ENCODE data around the gene AVEN.

The AVEN gene

DNA sequence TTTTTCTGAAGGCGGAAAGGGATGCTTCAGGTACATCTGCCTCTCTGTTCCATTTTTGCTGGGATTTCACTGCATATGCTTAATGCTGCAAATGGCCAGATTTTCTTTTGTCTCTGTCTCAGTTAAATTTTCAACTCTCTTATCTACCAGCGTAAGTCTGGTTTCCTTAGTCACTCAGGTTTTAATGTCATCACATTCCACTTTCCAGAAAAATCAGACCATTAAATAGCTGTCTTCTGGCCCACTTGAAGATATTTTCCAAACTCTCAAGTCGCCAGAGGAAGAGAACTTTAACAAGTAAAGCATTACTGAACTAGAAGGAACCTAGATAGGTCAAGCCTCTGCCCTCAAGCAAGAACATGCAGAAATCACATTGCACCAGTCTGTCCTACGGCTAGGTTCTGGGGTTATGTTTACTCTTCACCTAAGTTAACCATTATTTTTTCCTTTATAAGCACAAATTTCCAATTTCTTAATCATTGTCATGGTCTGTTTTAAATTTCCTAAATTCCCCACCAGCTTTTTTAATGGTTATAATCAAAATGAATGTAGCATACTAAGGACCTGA lies 26.5 kb downstream of the AVEN start:
- Histone ChIP-seq H3K4ac (ENCODE audit: low read depth, low read length) (no peak overlapping the region), H4K5ac (ENCODE audit: low read length) (no peak overlapping the region), H3K27me3 (ENCODE audit: insufficient read depth, low read length, poor library complexity) (no peaks in the 10 kb centered on the region), H3K4me2 (ENCODE audit: low read length) (no peak overlapping the region), H3K9ac (ENCODE audit: low read length) (no peak overlapping the region), H3K23ac (ENCODE audit: low read length) (no peak overlapping the region), H3K18ac (ENCODE audit: low read length) (no peak overlapping the region), H2BK5ac (ENCODE audit: low read length) (no peak overlapping the region), H3K79me2 (ENCODE audit: control insufficient read depth, insufficient read depth, low read length) (no peaks in the 10 kb centered on the region), H3K36me3 (ENCODE audit: control insufficient read depth, insufficient read depth, low read length) (no peaks in the 10 kb centered on the region), H2BK120ac (ENCODE audit: low read depth, low read length) (no peak overlapping the region), H3K56ac (ENCODE audit: low read length) (no peak overlapping the region), H3K4me3 (ENCODE audit: low read length) (no peak overlapping the region), H2AK5ac (ENCODE audit: low read length) (no peak overlapping the region), H3K27ac (ENCODE audit: low read depth, low read length) (no peak overlapping the region), H4K8ac (ENCODE audit: low read depth, low read length) (no peak overlapping the region), H2BK15ac (replicated peaks; ENCODE audit: low read depth) (no peak overlapping the region), H3K79me1 (ENCODE audit: low read length) (peaks cover 3% of the 10 kb centered on the region), H3K4me1 (ENCODE audit: control insufficient read depth, low read depth, low read length) (no peaks in the 10 kb centered on the region)
- DNase-seq, result no peak
- no CpG with 5 or more reads among the region's 4 CpGs for WGBS (ENCODE audit: extremely low coverage, insufficient coverage, low lambda C conversion rate)

GRCh38 chr15:34011481-34011880 lies 27.5 kb downstream of the AVEN start:
- no peaks in the 10 kb centered on the region for H3K79me2 ChIP-seq (ENCODE audit: control insufficient read depth, insufficient read depth, low read length)
- no peak overlapping the region for H4K8ac ChIP-seq (ENCODE audit: low read depth, low read length)
- H2BK15ac ChIP-seq (replicated peaks; ENCODE audit: low read depth), result no peak overlapping the region
- no CpG with 5 or more reads among the region's 2 CpGs for WGBS (ENCODE audit: extremely low coverage, insufficient coverage, low lambda C conversion rate)
- no peak overlapping the region for H2BK5ac ChIP-seq (ENCODE audit: low read length)
- no peak overlapping the region for H2AK5ac ChIP-seq (ENCODE audit: low read length)
- no peaks in the 10 kb centered on the region for H3K4me1 ChIP-seq (ENCODE audit: control insufficient read depth, low read depth, low read length)
- no peak overlapping the region for H3K18ac ChIP-seq (ENCODE audit: low read length)
- no peak overlapping the region for H2BK120ac ChIP-seq (ENCODE audit: low read depth, low read length)
- H4K5ac ChIP-seq (ENCODE audit: low read length), result no peak overlapping the region
- no peaks in the 10 kb centered on the region for H3K36me3 ChIP-seq (ENCODE audit: control insufficient read depth, insufficient read depth, low read length)
- H3K27me3 ChIP-seq (ENCODE audit: insufficient read depth, low read length, poor library complexity), result no peaks in the 10 kb centered on the region
- DNase-seq, result no peak
- H3K56ac ChIP-seq (ENCODE audit: low read length), result no peak overlapping the region
- H3K27ac ChIP-seq (ENCODE audit: low read depth, low read length), result no peak overlapping the region
- no peak overlapping the region for H3K4ac ChIP-seq (ENCODE audit: low read depth, low read length)
- H3K23ac ChIP-seq (ENCODE audit: low read length), result no peak overlapping the region
- peaks cover 3% of the 10 kb centered on the region for H3K79me1 ChIP-seq (ENCODE audit: low read length)
- H3K4me2 ChIP-seq (ENCODE audit: low read length), result no peak overlapping the region
- no peak overlapping the region for H3K9ac ChIP-seq (ENCODE audit: low read length)
- no peak overlapping the region for H3K4me3 ChIP-seq (ENCODE audit: low read length)

DNA sequence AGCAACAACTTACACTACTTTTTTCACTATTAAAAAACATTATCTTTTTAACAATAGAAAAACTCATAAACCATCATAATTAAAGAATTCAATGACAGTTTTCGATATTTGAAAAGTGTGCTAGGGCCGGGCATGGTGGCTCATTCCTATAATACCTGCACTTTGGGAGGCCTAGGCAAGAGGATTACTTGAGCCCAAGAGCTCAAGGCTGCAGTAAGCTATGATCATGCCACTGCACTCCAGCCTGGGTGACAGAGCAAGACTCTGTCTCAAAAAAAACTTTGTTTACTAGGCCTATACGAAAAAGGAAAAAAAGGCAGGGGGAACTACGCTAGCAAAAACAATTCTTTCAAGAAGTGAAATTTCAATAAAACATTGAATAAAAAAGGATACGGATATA lies 28.1 kb downstream of the AVEN start:
- no peak overlapping the region for H3K18ac ChIP-seq (ENCODE audit: low read length)
- DNase-seq, result no peak
- no peaks in the 10 kb centered on the region for H3K36me3 ChIP-seq (ENCODE audit: control insufficient read depth, insufficient read depth, low read length)
- no peak overlapping the region for H3K4me3 ChIP-seq (ENCODE audit: low read length)
- no peak overlapping the region for H4K8ac ChIP-seq (ENCODE audit: low read depth, low read length)
- peaks cover 3% of the 10 kb centered on the region for H3K79me1 ChIP-seq (ENCODE audit: low read length)
- H3K27ac ChIP-seq (ENCODE audit: low read depth, low read length), result no peak overlapping the region
- no peak overlapping the region for H2BK5ac ChIP-seq (ENCODE audit: low read length)
- no peak overlapping the region for H3K23ac ChIP-seq (ENCODE audit: low read length)
- no peaks in the 10 kb centered on the region for H3K4me1 ChIP-seq (ENCODE audit: control insufficient read depth, low read depth, low read length)
- no peaks in the 10 kb centered on the region for H3K79me2 ChIP-seq (ENCODE audit: control insufficient read depth, insufficient read depth, low read length)
- no peak overlapping the region for H2BK15ac ChIP-seq (replicated peaks; ENCODE audit: low read depth)
- H3K9ac ChIP-seq (ENCODE audit: low read length), result no peak overlapping the region
- H3K27me3 ChIP-seq (ENCODE audit: insufficient read depth, low read length, poor library complexity), result no peaks in the 10 kb centered on the region
- no peak overlapping the region for H3K4ac ChIP-seq (ENCODE audit: low read depth, low read length)
- no peak overlapping the region for H4K5ac ChIP-seq (ENCODE audit: low read length)
- H3K4me2 ChIP-seq (ENCODE audit: low read length), result no peak overlapping the region
- no peak overlapping the region for H2BK120ac ChIP-seq (ENCODE audit: low read depth, low read length)
- no peak overlapping the region for H2AK5ac ChIP-seq (ENCODE audit: low read length)
- 100% methylated on average over 2 of the region's 5 CpGs for WGBS (ENCODE audit: extremely low coverage, insufficient coverage, low lambda C conversion rate)
- H3K56ac ChIP-seq (ENCODE audit: low read length), result no peak overlapping the region

DNA sequence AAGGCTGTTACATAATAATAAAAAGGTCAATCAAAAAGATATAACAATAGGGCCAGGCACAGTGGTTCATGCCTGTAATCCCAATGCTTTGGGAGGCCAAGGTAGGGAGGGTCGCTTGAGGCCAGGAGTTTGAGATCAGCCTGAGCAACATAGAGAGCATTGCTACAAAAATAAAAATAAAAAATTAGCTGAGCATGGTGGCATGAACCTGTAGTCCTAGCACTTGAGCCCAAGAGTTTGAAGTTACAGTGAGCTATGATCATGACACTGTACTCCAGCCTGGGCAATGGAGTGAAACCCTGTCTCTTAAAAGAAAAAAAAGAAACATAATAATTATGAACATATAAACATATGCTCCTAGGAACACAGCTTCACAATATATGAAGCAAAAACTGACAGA lies 29.3 kb downstream of the AVEN start:
- no peak overlapping the region for H3K56ac ChIP-seq (ENCODE audit: low read length)
- no peak overlapping the region for H2BK120ac ChIP-seq (ENCODE audit: low read depth, low read length)
- no peak overlapping the region for H3K9ac ChIP-seq (ENCODE audit: low read length)
- H3K23ac ChIP-seq (ENCODE audit: low read length), result no peak overlapping the region
- no peaks in the 10 kb centered on the region for H3K79me2 ChIP-seq (ENCODE audit: control insufficient read depth, insufficient read depth, low read length)
- H2BK5ac ChIP-seq (ENCODE audit: low read length), result no peak overlapping the region
- no peaks in the 10 kb centered on the region for H3K36me3 ChIP-seq (ENCODE audit: control insufficient read depth, insufficient read depth, low read length)
- no peak overlapping the region for H4K5ac ChIP-seq (ENCODE audit: low read length)
- H3K4me3 ChIP-seq (ENCODE audit: low read length), result no peak overlapping the region
- no peak overlapping the region for H3K27ac ChIP-seq (ENCODE audit: low read depth, low read length)
- H3K4me2 ChIP-seq (ENCODE audit: low read length), result no peak overlapping the region
- no CpG with 5 or more reads among the region's 1 CpG for WGBS (ENCODE audit: extremely low coverage, insufficient coverage, low lambda C conversion rate)
- H3K27me3 ChIP-seq (ENCODE audit: insufficient read depth, low read length, poor library complexity), result no peaks in the 10 kb centered on the region
- H3K4me1 ChIP-seq (ENCODE audit: control insufficient read depth, low read depth, low read length), result no peaks in the 10 kb centered on the region
- no peak overlapping the region for H2AK5ac ChIP-seq (ENCODE audit: low read length)
- DNase-seq, result no peak
- H2BK15ac ChIP-seq (replicated peaks; ENCODE audit: low read depth), result no peak overlapping the region
- peaks cover 3% of the 10 kb centered on the region for H3K79me1 ChIP-seq (ENCODE audit: low read length)
- H3K18ac ChIP-seq (ENCODE audit: low read length), result no peak overlapping the region
- no peak overlapping the region for H4K8ac ChIP-seq (ENCODE audit: low read depth, low read length)
- H3K4ac ChIP-seq (ENCODE audit: low read depth, low read length), result no peak overlapping the region

- Histone ChIP-seq H3K36me3 (ENCODE audit: control insufficient read depth, insufficient read depth, low read length) (no peaks in the 10 kb centered on the region), H3K18ac (ENCODE audit: low read length) (no peak overlapping the region), H3K79me1 (ENCODE audit: low read length) (no peaks in the 10 kb centered on the region), H3K4me3 (ENCODE audit: low read length) (no peak overlapping the region), H3K27ac (ENCODE audit: low read depth, low read length) (no peak overlapping the region), H2AK5ac (ENCODE audit: low read length) (no peak overlapping the region), H3K79me2 (ENCODE audit: control insufficient read depth, insufficient read depth, low read length) (no peaks in the 10 kb centered on the region), H4K5ac (ENCODE audit: low read length) (no peak overlapping the region), H3K23ac (ENCODE audit: low read length) (no peak overlapping the region), H3K9ac (ENCODE audit: low read length) (no peak overlapping the region), H3K4ac (ENCODE audit: low read depth, low read length) (no peak overlapping the region), H2BK5ac (ENCODE audit: low read length) (no peak overlapping the region), H3K4me2 (ENCODE audit: low read length) (no peak overlapping the region), H3K56ac (ENCODE audit: low read length) (no peak overlapping the region), H3K27me3 (ENCODE audit: insufficient read depth, low read length, poor library complexity) (no peaks in the 10 kb centered on the region), H3K4me1 (ENCODE audit: control insufficient read depth, low read depth, low read length) (no peaks in the 10 kb centered on the region), H4K8ac (ENCODE audit: low read depth, low read length) (no peak overlapping the region), H2BK120ac (ENCODE audit: low read depth, low read length) (no peak overlapping the region), H2BK15ac (replicated peaks; ENCODE audit: low read depth) (no peak overlapping the region)
- no CpG with 5 or more reads among the region's 2 CpGs for WGBS (ENCODE audit: extremely low coverage, insufficient coverage, low lambda C conversion rate)
- no peak for DNase-seq
Observed at GRCh38 chr15:34006381-34006780, 32.6 kb downstream of the AVEN start.

DNA sequence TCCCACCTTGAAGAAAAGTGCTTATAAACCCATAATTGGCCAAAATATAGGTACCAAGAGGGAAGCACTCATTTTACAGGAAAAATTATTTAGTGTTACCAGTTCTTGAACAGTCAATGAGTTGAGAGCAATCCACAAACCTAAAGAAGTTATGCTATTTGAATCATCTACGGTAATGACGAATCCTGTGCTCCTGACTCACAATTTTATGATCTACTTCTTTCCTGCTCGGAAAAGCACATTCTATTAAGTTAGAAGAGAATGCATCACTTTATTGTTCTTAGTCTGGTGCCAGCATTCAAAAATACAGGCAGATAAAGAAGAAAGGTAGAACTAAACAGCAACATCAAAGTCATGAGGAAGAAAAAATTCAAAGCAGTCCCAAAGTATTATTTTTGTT lies 37.5 kb downstream of the AVEN start:
- DNase-seq, result no peak
- no peaks in the 10 kb centered on the region for H3K4me1 ChIP-seq (ENCODE audit: control insufficient read depth, low read depth, low read length)
- H2BK15ac ChIP-seq (replicated peaks; ENCODE audit: low read depth), result no peak overlapping the region
- no peak overlapping the region for H3K56ac ChIP-seq (ENCODE audit: low read length)
- H2AK5ac ChIP-seq (ENCODE audit: low read length), result no peak overlapping the region
- no peak overlapping the region for H3K9ac ChIP-seq (ENCODE audit: low read length)
- no peak overlapping the region for H3K18ac ChIP-seq (ENCODE audit: low read length)
- H4K5ac ChIP-seq (ENCODE audit: low read length), result no peak overlapping the region
- no CpG with 5 or more reads among the region's 3 CpGs for WGBS (ENCODE audit: extremely low coverage, insufficient coverage, low lambda C conversion rate)
- H2BK120ac ChIP-seq (ENCODE audit: low read depth, low read length), result no peak overlapping the region
- no peak overlapping the region for H3K4ac ChIP-seq (ENCODE audit: low read depth, low read length)
- H3K36me3 ChIP-seq (ENCODE audit: control insufficient read depth, insufficient read depth, low read length), result no peaks in the 10 kb centered on the region
- H3K79me1 ChIP-seq (ENCODE audit: low read length), result no peaks in the 10 kb centered on the region
- no peak overlapping the region for H2BK5ac ChIP-seq (ENCODE audit: low read length)
- H4K8ac ChIP-seq (ENCODE audit: low read depth, low read length), result no peak overlapping the region
- no peak overlapping the region for H3K4me2 ChIP-seq (ENCODE audit: low read length)
- no peak overlapping the region for H3K23ac ChIP-seq (ENCODE audit: low read length)
- no peaks in the 10 kb centered on the region for H3K27me3 ChIP-seq (ENCODE audit: insufficient read depth, low read length, poor library complexity)
- no peak overlapping the region for H3K27ac ChIP-seq (ENCODE audit: low read depth, low read length)
- H3K4me3 ChIP-seq (ENCODE audit: low read length), result no peak overlapping the region
- no peaks in the 10 kb centered on the region for H3K79me2 ChIP-seq (ENCODE audit: control insufficient read depth, insufficient read depth, low read length)

Data from mesendoderm (in vitro differentiated cells).